Memory B cell (primary cell): ENCODE results near the gene SPTBN1.

Source experiments
- ATAC-seq: fragments of 150-1000 bp; cut with Tn5 transposase; 2 replicates; pipeline ENCODE4 v1.10.0; 2021; ENCODE audit warnings: low read depth, mild to moderate bottlenecking, moderate library complexity
- DNase-seq, 2 donors: peaks; one replicate each; pipeline ENCODE4 v3.0.0; 2022; ENCODE audit warnings: low spot score in 2 of 2
- H3K27ac Mint-ChIP-seq: one replicate; pipeline ENCODE4 v1.8.0; 2022; ENCODE audit warnings: mild to moderate bottlenecking, moderate library complexity, mixed read lengths
- H3K27me3 Mint-ChIP-seq: one replicate; pipeline ENCODE4 v1.8.0; 2022; ENCODE audit warnings: mixed read lengths
- H3K36me3 Mint-ChIP-seq: one replicate; pipeline ENCODE4 v1.8.0; 2022; ENCODE audit warnings: mild to moderate bottlenecking, mixed read lengths
- H3K4me1 Mint-ChIP-seq: one replicate; pipeline ENCODE4 v1.8.0; 2022; ENCODE audit warnings: mixed read lengths
- H3K4me3 Mint-ChIP-seq: one replicate; pipeline ENCODE4 v1.8.0; 2022; ENCODE audit warnings: mild to moderate bottlenecking, moderate library complexity, mixed read lengths
- H3K9me3 Mint-ChIP-seq: one replicate; pipeline ENCODE4 v1.8.0; 2022; ENCODE audit warnings: mixed read lengths

Gene SPTBN1

DNA sequence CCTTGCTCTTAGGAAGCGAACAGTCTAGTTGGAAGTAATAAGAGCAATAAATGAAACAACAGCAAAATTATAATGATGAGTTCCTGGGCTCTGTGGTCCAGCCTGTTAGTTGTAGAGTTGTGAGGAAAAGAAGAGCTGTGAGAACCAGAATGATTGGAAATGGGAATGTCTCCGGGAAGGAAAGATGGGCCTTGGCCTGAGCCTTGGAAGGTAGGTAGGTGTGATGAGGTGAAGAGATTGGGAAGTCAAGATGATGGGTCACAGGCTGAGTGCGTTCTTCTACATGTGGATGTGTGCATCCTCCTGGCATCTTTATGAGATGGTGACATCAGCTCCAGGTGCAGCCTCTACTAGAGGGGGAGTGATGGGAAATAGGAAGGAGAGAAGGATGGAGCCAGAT, 152.1 kb downstream of the SPTBN1 start:
- Mint-ChIP-seq H3K27me3 (no peaks in the 10 kb centered on the region), H3K4me1 (peaks cover 48% of the 10 kb centered on the region), H3K4me3 (no peak overlapping the region), H3K9me3 (no peaks in the 10 kb centered on the region), H3K36me3 (peaks cover 21% of the 10 kb centered on the region), H3K27ac (peak overlapping the region; percentile 51)
- ATAC-seq, result no peak
- DNase-seq, result no peak

DNA sequence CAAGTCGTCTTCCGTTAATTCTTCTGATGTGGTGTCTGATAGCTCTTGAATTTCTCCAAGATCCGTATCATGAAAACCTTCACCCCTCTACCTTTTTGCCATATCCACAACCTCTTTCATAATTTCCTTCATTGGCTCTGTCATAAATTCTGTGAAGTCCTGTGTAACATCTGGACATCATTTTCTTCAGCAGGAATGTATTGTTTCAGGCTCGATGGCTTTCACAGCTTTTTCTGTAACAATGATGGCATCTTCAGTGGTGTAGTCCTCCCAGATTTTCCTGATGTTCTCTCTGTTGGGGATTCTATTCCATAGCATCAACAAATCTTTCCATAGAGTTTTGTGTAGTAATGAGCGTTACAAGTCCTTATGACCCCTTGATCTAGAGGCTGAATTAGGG, 153.1 kb downstream of the SPTBN1 start:
- peaks cover 26% of the 10 kb centered on the region for H3K36me3 Mint-ChIP-seq
- H3K4me3 Mint-ChIP-seq, result no peak overlapping the region
- no peak for DNase-seq
- ATAC-seq, result no peak
- peak overlapping the region; percentile 80 for H3K27ac Mint-ChIP-seq
- H3K4me1 Mint-ChIP-seq, result peaks cover 50% of the 10 kb centered on the region
- H3K27me3 Mint-ChIP-seq, result no peaks in the 10 kb centered on the region
- H3K9me3 Mint-ChIP-seq, result no peaks in the 10 kb centered on the region

DNA sequence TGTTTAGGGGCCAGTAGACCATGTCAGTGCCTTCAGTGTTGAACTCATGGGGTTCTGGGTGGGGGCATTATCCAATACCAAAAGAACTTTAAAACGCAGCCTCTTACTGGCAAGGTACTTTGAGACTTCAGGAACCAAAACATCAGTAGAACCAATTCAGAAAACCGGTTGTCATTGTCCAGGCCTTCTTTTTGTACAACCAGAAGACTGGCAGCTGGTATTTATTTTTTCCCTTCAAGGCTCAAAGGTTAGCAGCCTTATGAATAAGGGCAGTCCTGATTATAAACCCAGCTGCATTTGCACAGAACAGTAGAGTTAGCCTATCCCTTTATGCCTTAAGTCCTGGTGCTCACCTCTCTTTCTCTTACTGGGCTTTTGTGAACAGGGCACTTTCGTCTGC, 153.5 kb downstream of the SPTBN1 start:
- Mint-ChIP-seq H3K4me3 (no peak overlapping the region), H3K27ac (peak overlapping the region; percentile 80), H3K27me3 (no peaks in the 10 kb centered on the region), H3K9me3 (no peaks in the 10 kb centered on the region), H3K36me3 (peaks cover 27% of the 10 kb centered on the region), H3K4me1 (peaks cover 46% of the 10 kb centered on the region)
- no peak for DNase-seq
- ATAC-seq, result no peak

DNA sequence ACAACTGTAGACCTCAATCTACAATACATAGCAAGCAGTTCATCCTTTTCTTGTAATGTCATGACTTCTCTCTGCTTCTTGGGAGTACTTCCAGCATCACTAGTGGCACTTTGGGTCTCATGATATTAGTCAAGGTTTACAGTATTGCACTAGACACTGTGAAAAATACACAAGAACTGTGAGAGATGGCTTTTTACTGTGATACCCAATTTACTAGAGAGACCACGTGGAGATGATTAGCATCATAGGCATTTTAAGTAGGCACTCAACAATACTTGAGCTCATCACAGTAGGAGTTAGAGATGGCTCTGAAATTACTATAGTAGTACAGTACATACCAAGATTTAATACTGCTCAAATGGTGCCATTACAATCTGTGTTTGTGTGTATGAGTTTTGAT, 154.6 kb downstream of the SPTBN1 start:
- DNase-seq, result no peak
- no peaks in the 10 kb centered on the region for H3K9me3 Mint-ChIP-seq
- no peak overlapping the region for H3K4me3 Mint-ChIP-seq
- H3K27ac Mint-ChIP-seq, result peak overlapping the region; percentile 50
- H3K27me3 Mint-ChIP-seq, result no peaks in the 10 kb centered on the region
- H3K4me1 Mint-ChIP-seq, result peaks cover 41% of the 10 kb centered on the region
- H3K36me3 Mint-ChIP-seq, result peaks cover 29% of the 10 kb centered on the region
- no peak for ATAC-seq

DNA sequence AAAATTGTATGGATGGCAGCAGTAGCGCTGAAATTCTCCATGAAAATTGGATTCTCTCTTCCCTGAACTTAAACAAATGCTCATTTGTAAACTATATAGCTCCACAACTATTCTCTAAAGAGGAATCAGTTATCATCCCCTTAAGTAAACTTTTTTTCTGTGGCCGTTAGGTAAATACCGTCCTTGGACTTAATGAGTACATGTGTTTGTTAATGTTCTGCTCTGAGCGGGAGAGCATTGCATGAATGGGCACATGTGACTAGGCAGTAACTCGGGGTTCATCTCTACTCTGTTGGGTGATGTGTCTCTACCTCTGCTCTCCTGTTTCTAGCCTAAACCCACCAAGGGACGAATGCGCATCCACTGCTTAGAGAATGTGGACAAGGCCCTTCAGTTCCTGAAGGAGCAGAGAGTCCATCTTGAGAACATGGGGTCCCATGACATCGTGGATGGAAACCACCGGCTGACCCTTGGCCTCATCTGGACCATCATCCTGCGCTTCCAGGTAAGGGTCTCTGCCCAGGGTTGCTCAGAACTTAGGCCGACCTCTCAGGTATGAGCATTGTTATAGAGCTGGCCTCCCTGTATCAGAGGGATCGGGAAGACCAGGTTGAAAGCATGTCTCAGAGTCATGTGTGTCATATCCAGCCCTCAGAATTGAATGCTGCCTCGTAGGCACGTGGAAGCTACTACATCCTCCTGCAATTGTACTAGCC, 155.9 kb downstream of the SPTBN1 start:
- DNase-seq (no peak), ATAC-seq (no peak)
- Mint-ChIP-seq H3K27me3 (no peaks in the 10 kb centered on the region), H3K9me3 (no peaks in the 10 kb centered on the region), H3K36me3 (peaks cover 35% of the 10 kb centered on the region), H3K4me3 (no peak overlapping the region), H3K27ac (peak overlapping the region; percentile 60), H3K4me1 (peaks cover 38% of the 10 kb centered on the region)

DNA sequence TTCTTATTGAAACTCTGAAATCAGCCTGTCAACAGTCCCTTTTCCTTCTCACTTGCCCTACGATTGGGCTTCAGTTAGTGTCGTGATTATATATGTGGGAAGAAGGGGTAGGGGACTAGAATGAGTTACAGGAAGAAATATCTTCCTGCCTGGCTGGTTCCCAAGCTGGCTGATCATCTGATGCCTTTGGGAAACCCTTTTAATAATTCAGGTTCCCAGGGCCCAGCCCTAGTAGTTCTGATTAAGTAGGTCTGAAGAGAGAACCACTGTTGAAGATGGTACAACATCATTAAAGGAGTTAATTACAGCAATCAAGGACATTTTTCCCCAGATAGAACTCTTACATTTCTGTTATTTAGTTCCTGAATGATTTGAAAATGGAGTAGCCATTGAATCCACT, 157.3 kb downstream of the SPTBN1 start:
- Mint-ChIP-seq H3K27ac (peak overlapping the region; percentile 67), H3K36me3 (peaks cover 42% of the 10 kb centered on the region), H3K27me3 (no peaks in the 10 kb centered on the region), H3K4me1 (peaks cover 41% of the 10 kb centered on the region), H3K9me3 (no peaks in the 10 kb centered on the region), H3K4me3 (no peak overlapping the region)
- ATAC-seq (no peak), DNase-seq (no peak)

DNA sequence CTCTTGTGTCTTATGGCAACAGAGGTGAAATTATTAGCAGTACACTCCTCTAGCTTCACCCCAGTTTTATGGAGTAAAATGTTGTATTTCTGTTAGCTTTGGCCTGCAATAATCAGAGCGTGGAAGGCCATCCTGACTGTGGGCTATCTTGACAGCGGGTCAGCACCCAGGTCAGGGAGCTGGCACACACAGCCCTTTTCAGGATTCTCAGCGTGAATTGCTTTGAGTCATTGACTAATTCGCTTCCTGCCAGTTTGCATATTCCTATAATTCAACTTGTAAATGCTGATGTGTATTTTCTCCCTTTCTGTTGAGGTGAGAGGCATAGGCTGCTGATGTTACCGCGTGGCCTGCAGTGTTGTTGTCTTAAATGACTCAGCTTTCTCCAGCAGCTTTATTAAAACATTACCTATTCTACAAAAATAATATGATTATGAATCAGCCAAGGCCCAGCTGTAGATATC, 157.7 kb downstream of the SPTBN1 start:
- H3K27ac Mint-ChIP-seq, result peak overlapping the region; percentile 67
- ATAC-seq (no peak), DNase-seq (no peak)
- no peak overlapping the region for H3K4me3 Mint-ChIP-seq
- peaks cover 46% of the 10 kb centered on the region for H3K36me3 Mint-ChIP-seq
- H3K9me3 Mint-ChIP-seq, result no peaks in the 10 kb centered on the region
- no peaks in the 10 kb centered on the region for H3K27me3 Mint-ChIP-seq
- H3K4me1 Mint-ChIP-seq, result peaks cover 43% of the 10 kb centered on the region

DNA sequence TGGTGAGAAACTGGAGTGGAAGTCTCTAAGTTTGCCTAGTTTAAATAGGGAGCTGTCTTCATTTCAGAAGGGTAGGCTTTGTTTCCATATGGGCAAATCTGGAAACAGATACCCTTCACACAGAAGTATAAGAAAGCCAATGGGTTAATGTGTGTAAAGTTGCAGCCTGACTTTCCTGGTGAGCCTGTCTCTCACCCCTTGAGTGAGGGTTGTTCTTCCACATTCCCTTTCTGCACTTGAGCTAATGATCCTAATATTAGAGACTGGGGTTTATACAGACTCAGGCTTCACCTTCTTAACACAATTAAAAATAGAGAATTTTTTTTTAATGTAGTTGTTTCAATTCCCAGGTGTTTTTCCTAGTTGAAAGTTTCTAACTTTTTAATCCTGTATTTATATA, 158.7 kb downstream of the SPTBN1 start:
- no peak for DNase-seq
- peaks cover 46% of the 10 kb centered on the region for H3K36me3 Mint-ChIP-seq
- H3K4me1 Mint-ChIP-seq, result peaks cover 36% of the 10 kb centered on the region
- H3K9me3 Mint-ChIP-seq, result no peaks in the 10 kb centered on the region
- H3K27ac Mint-ChIP-seq, result no peak overlapping the region
- H3K27me3 Mint-ChIP-seq, result no peaks in the 10 kb centered on the region
- ATAC-seq, result no peak
- H3K4me3 Mint-ChIP-seq, result no peak overlapping the region

DNA sequence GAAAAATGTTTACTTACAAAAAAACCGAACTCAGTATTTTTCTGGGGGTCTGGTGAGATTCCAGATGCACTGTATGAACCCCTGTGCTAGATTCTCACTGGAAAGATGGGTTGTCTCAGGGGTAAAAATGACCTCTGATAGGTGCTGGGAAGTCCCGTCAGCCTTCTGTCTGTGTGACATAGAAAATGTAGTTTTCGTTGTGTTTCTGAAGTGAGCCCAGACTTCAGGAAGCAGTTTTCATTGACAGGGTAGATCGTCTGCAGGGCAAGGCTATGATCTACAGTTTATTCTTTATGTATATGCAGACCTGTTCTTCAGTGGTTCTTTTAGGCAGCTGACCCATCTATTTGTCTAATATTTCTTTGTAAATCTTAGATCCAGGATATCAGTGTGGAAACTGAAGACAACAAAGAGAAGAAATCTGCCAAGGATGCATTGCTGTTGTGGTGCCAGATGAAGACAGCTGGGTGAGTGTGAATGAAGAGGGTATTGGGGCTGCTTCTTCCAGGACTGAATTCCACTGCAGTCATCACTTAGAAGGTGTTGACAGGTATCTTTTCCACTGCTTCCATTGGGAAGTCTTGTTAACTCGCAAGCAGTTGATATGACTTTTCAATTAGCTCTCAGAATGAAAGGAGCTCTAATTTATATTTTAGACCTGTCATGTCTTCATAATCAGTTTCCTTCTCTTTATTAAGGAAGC, 159.9 kb downstream of the SPTBN1 start:
- ATAC-seq (no peak), DNase-seq (no peak)
- Mint-ChIP-seq H3K9me3 (no peaks in the 10 kb centered on the region), H3K4me3 (no peak overlapping the region), H3K27me3 (no peaks in the 10 kb centered on the region), H3K36me3 (peaks cover 54% of the 10 kb centered on the region), H3K27ac (peak overlapping the region; percentile 78), H3K4me1 (peaks cover 29% of the 10 kb centered on the region)

DNA sequence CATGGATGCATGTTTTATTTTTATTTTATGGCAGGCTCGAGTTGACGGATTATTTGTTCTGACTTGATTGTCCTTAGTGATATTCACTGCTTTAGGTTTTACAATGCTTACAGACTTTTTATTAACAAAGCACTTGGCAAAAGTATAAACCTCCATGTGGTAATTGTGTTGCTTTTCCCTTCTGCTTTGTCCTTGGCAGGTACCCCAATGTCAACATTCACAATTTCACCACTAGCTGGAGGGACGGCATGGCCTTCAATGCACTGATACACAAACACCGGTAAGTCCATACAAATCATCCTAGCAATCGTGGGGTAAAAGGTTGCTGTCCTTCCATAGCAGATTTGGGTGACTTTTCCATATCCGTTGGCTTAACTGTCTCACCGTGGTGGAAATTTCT, 161.3 kb downstream of the SPTBN1 start:
- Mint-ChIP-seq H3K36me3 (peaks cover 56% of the 10 kb centered on the region), H3K4me3 (no peak overlapping the region), H3K4me1 (peaks cover 27% of the 10 kb centered on the region), H3K27ac (no peak overlapping the region), H3K27me3 (no peaks in the 10 kb centered on the region), H3K9me3 (no peaks in the 10 kb centered on the region)
- ATAC-seq (no peak), DNase-seq (no peak)

DNA sequence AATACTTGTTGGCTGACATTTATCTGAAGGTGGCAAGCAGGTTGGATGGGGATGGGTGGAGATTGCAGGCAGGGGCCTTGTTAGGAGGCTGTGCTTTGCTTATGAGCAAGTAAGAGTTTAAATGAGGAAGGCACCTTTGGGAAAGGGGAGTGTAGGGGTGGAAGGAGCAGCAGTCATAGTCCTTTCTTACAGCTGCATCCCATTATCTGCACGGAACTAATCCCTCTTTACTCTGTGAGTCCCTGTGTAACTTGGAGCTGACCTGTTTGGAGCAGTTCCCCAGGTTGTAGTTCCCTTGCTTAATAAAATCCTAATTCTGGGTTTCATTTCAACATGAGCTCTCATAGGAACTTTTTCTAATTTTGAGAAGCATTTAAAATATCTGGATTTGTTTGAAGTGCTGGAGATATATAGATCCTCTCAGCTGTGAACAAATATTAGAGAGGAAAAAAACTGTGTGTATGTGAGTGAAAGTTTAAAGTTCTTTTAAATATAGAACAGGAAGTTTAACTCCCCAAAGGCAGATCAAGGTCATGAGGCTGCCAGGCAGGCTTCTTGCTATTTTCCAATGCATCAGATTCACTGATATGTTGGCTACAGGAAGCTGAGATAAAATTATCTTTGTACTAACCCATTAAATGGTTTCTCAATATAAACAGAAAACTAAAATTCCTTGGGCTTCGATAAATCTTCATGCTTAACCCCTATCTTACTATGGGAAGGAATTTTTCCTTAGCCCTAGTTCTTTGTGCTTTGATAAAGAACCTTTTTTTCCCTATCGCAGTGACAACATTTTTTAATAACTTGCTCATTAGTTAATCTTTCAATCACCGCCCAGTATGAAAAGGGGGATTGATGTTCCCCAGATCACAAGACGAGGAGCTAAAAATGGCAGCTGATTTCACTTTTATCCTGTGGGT, 162.8 kb downstream of the SPTBN1 start:
- Mint-ChIP-seq H3K36me3 (peaks cover 54% of the 10 kb centered on the region), H3K4me1 (peaks cover 19% of the 10 kb centered on the region), H3K27ac (peak overlapping the region; percentile 31), H3K9me3 (no peaks in the 10 kb centered on the region), H3K27me3 (no peaks in the 10 kb centered on the region), H3K4me3 (no peak overlapping the region)
- DNase-seq, result no peak
- ATAC-seq, result no peak

DNA sequence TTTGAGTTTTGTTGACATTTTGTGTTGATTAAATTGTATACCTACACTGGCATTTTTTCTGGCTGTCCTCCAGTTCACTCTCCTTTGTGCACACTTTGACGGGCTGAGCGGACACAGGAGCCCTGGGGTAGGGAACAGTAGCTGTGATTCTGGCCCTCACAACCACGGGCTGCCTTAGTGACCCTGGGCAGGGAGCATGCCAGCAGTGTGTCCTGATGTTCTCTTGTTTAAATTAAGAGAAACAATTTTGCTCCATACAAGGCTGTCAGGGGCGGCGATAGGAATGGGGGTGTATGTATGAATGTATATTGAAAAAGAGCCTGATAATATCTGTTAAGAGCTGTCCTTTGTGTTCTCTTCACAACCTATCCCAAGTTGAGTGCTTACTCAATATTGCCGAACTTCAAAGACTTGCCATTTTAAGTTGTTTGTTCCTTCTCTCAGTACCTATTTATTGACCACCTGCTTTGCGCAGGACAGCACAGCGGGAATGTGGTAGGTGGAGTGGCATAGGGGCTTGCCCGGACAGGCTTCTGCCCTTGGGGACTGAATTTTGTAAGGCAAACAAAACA, 163.6 kb downstream of the SPTBN1 start:
- ATAC-seq, result no peak
- Mint-ChIP-seq H3K27me3 (no peaks in the 10 kb centered on the region), H3K4me1 (peaks cover 17% of the 10 kb centered on the region), H3K36me3 (peaks cover 55% of the 10 kb centered on the region), H3K4me3 (no peak overlapping the region), H3K9me3 (no peaks in the 10 kb centered on the region), H3K27ac (peak overlapping the region; percentile 31)
- no peak for DNase-seq

DNA sequence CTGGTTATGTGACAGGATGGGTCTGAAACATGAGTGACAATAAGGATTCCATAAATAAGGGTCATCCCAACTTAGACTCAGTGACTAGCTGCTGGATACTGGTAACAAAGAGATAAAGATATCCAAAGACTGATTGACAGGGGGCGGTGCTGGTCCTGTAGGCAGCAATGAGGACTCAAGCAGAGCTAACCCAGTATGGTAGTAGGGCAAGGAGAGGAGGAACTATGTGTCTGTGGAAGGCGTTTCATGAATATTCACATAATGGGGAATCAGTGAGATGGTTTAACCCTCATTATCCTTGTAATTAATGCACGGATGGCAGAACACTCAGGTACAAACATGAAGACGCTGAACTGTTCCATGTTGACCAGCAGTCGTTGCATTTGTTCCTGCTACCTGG, 164.8 kb downstream of the SPTBN1 start:
- Mint-ChIP-seq H3K9me3 (no peaks in the 10 kb centered on the region), H3K27ac (peak overlapping the region; percentile 31), H3K36me3 (peaks cover 53% of the 10 kb centered on the region), H3K4me3 (no peak overlapping the region), H3K4me1 (peaks cover 15% of the 10 kb centered on the region), H3K27me3 (no peaks in the 10 kb centered on the region)
- DNase-seq (no peak), ATAC-seq (no peak)
